NCI-H2196 treated with DMSO at 0.1 percent for 48 hours (cell line): ENCODE results near the gene KLK13.

Source experiments
- DNase-seq: peaks from one replicate; lab custom pipeline; 2025; ENCODE audit not compliant: unreplicated experiment; lab: John Stamatoyannopoulos, UW

The KLK13 gene

GRCh38 chr19:51063664-51064063, 1.2 kb downstream of the KLK13 start:
- no peak for DNase-seq

GRCh38 chr19:51060973-51061372, 3.9 kb downstream of the KLK13 start:
- no peak for DNase-seq

- no peak for DNase-seq
Measured at GRCh38 chr19:51060336-51060735, 4.6 kb downstream of the KLK13 start.

GRCh38 chr19:51059715-51060114, 5.2 kb downstream of the KLK13 start:
- no peak for DNase-seq

- DNase-seq = no peak
Measured at GRCh38 chr19:51055866-51056265, 9.0 kb downstream of the KLK13 start.

- no peak for DNase-seq
Measured at GRCh38 chr19:51047031-51047335, 17.9 kb downstream of the KLK13 start.

GRCh38 chr19:51044327-51044726, 20.6 kb downstream of the KLK13 start:
- no peak for DNase-seq

- no peak for DNase-seq
Measured at GRCh38 chr19:51043497-51043896, 21.4 kb downstream of the KLK13 start.

GRCh38 chr19:51040151-51040550, 24.7 kb downstream of the KLK13 start:
- no peak for DNase-seq

- DNase-seq = no peak
Measured at GRCh38 chr19:51036519-51036918, 28.4 kb downstream of the KLK13 start.

GRCh38 chr19:51034704-51035103, 30.2 kb downstream of the KLK13 start, which contains the start of gene KLK12:
TSS of gene KLK12 (minus strand) at chr19:51035002. CDS start at chr19:51034621, 381 bp downstream.
- DNase-seq = no peak

GRCh38 chr19:51031880-51032225, 33.0 kb downstream of the KLK13 start:
- no peak for DNase-seq

GRCh38 chr19:51031220-51031879, 33.5 kb downstream of the KLK13 start:
- no peak for DNase-seq

GRCh38 chr19:51030631-51031030, 34.3 kb downstream of the KLK13 start:
- DNase-seq = no peak

- no peak for DNase-seq
Measured at GRCh38 chr19:51029718-51030117, 35.2 kb downstream of the KLK13 start.

GRCh38 chr19:51027873-51028272, 37.0 kb downstream of the KLK13 start:
- no peak for DNase-seq

- no peak for DNase-seq
Measured at GRCh38 chr19:51027126-51027806, 37.6 kb downstream of the KLK13 start.

- peak; percentile 63 for DNase-seq
Measured at GRCh38 chr19:51026554-51026831, 38.4 kb downstream of the KLK13 start, which contains the start of gene KLK11. TSS of gene KLK11 (minus strand) at chr19:51026616. CDS start at chr19:51025631, 985 bp downstream.

GRCh38 chr19:51025809-51026553, 38.9 kb downstream of the KLK13 start:
- DNase-seq = peak; percentile 63

- DNase-seq = no peak
Measured at GRCh38 chr19:51025401-51025800, 39.5 kb downstream of the KLK13 start.

- DNase-seq = peak; percentile 58
Measured at GRCh38 chr19:51024924-51025323, 40.0 kb downstream of the KLK13 start.

- DNase-seq = no peak
Measured at GRCh38 chr19:51023946-51024345, 40.9 kb downstream of the KLK13 start.
